Trophoblast cell (in vitro differentiated cells and primary cell): ENCODE results near the gene PIGU.

Source experiments
- DNase-seq, 2 donors: peaks; one replicate each; pipeline ENCODE4 v3.0.0-alpha.2; 2016
- H2AFZ ChIP-seq: 2 replicates; pipeline ENCODE4 v1.6.1; 2013; ENCODE audit warnings: low read length, moderate library complexity, mild to moderate bottlenecking; ENCODE audit not compliant: insufficient read depth, poor library complexity
- H2AK5ac ChIP-seq: 2 replicates; pipeline ENCODE4 v1.6.1; 2013; ENCODE audit warnings: mild to moderate bottlenecking, low read length
- H2BK120ac ChIP-seq: 2 replicates; pipeline ENCODE4 v1.6.1; 2013; ENCODE audit warnings: low read length, mild to moderate bottlenecking, moderate library complexity; ENCODE audit not compliant: insufficient read depth, poor library complexity
- H2BK12ac ChIP-seq: 2 replicates; pipeline ENCODE4 v1.6.1; 2013; ENCODE audit warnings: mild to moderate bottlenecking, low read length, moderate library complexity
- H2BK5ac ChIP-seq: 2 replicates; pipeline ENCODE4 v1.6.1; 2013; ENCODE audit warnings: low read length, low read depth, moderate library complexity, mild to moderate bottlenecking; ENCODE audit not compliant: poor library complexity
- H3K14ac ChIP-seq: 2 replicates; pipeline ENCODE4 v1.6.1; 2013; ENCODE audit warnings: mild to moderate bottlenecking, low read length
- H3K18ac ChIP-seq: 2 replicates; pipeline ENCODE4 v1.6.1; 2013; ENCODE audit warnings: mild to moderate bottlenecking, low read length
- H3K23ac ChIP-seq: 2 replicates; pipeline ENCODE4 v1.6.1; 2013; ENCODE audit warnings: low read length
- H3K27ac ChIP-seq: 2 replicates; pipeline ENCODE4 v1.5.1; 2013; ENCODE audit warnings: low read depth, mild to moderate bottlenecking, inconsistent platforms, low read length, moderate library complexity
- H3K27me3 ChIP-seq: 2 replicates; pipeline ENCODE4 v1.6.1; 2013; ENCODE audit warnings: inconsistent platforms, mild to moderate bottlenecking, low read length, moderate library complexity; ENCODE audit not compliant: insufficient read depth
- H3K36me3 ChIP-seq, 2 experiments: 1 replicate in 1 of 2; 2 replicates in 1 of 2; pipeline ENCODE4 v1.6.1; 2013; ENCODE audit warnings: low read length in 2 of 2, mild to moderate bottlenecking in 2 of 2, moderate library complexity in 1 of 2; ENCODE audit not compliant: insufficient read depth in 2 of 2, control insufficient read depth in 1 of 2
- H3K4ac ChIP-seq: 2 replicates; pipeline ENCODE4 v1.6.1; 2013; ENCODE audit warnings: low read depth, mild to moderate bottlenecking, low read length, moderate library complexity
- H3K4me1 ChIP-seq, 2 experiments: 1 replicate in 1 of 2; 2 replicates in 1 of 2; pipeline ENCODE4 v1.6.1; 2013; ENCODE audit warnings: low read length in 2 of 2, mild to moderate bottlenecking in 2 of 2, moderate library complexity in 1 of 2; ENCODE audit not compliant: insufficient read depth in 2 of 2, control insufficient read depth in 1 of 2
- H3K4me2 ChIP-seq: 2 replicates; pipeline ENCODE4 v1.6.1; 2013; ENCODE audit warnings: inconsistent platforms, mild to moderate bottlenecking, low read length, moderate library complexity
- H3K4me3 ChIP-seq: 2 replicates; pipeline ENCODE4 v1.5.1; 2013; ENCODE audit warnings: mild to moderate bottlenecking, low read depth, low read length, inconsistent platforms
- H3K79me1 ChIP-seq: one replicate; pipeline ENCODE4 v1.6.1; 2013; ENCODE audit warnings: low read length
- H3K79me2 ChIP-seq: 2 replicates; pipeline ENCODE4 v1.6.1; 2013; ENCODE audit warnings: low read length, mild to moderate bottlenecking; ENCODE audit not compliant: control insufficient read depth, insufficient read depth, poor library complexity
- H3K9ac ChIP-seq: 2 replicates; pipeline ENCODE4 v1.6.1; 2013; ENCODE audit warnings: mild to moderate bottlenecking, low read length
- H3K9me3 ChIP-seq: 2 replicates; pipeline ENCODE4 v1.6.1; 2013; ENCODE audit warnings: low read depth, mild to moderate bottlenecking, control low read depth, inconsistent platforms, low read length; ENCODE audit not compliant: insufficient read depth
- H4K12ac ChIP-seq: 2 replicates; pipeline ENCODE4 v1.6.1; 2013; ENCODE audit warnings: low read depth, mild to moderate bottlenecking, low read length, moderate library complexity
- H4K8ac ChIP-seq: 2 replicates; pipeline ENCODE4 v1.6.1; 2013; ENCODE audit warnings: low read depth, mild to moderate bottlenecking, low read length, moderate library complexity
- H4K91ac ChIP-seq: one replicate; pipeline ENCODE4 v1.6.1; 2013; ENCODE audit warnings: low read depth, mild to moderate bottlenecking, low read length, moderate library complexity
- WGBS: extraction: QIAGEN DNeasy Blood & Tissue Kit; methylation state at CpG from one replicate; pipeline ENCODE4 v1.1.7; 2013; ENCODE audit warnings: missing lambda C conversion rate; ENCODE audit not compliant: insufficient read length, insufficient coverage; ENCODE audit errors: extremely low coverage; 5-methylcytosine and 5-hydroxymethylcytosine counted together

PIGU gene

GRCh38 chr20:34642009-34642408 lies 34.9 kb downstream of the PIGU start:
- Histone ChIP-seq H3K27ac (no peak overlapping the region), H4K12ac (no peak overlapping the region), H2AK5ac (no peak overlapping the region), H4K91ac (no peak overlapping the region), H3K4me2 (no peak overlapping the region), H3K18ac (no peak overlapping the region), H3K9ac (no peak overlapping the region), H3K4me1 (no peaks in the 10 kb centered on the region), H3K79me2 (no peaks in the 10 kb centered on the region), H3K14ac (no peak overlapping the region), H4K8ac (no peak overlapping the region), H3K23ac (no peak overlapping the region), H3K4ac (no peak overlapping the region), H2AFZ (no peak overlapping the region), H3K27me3 (no peaks in the 10 kb centered on the region), H3K79me1 (no peaks in the 10 kb centered on the region), H3K4me3 (no peak overlapping the region), H2BK5ac (no peak overlapping the region), H3K9me3 (no peaks in the 10 kb centered on the region), H2BK12ac (no peak overlapping the region), H2BK120ac (no peak overlapping the region), H3K36me3 (peaks cover 0 to 2% of the 10 kb centered on the region in 2 experiments)
- WGBS, result no CpG with 5 or more reads among the region's 1 CpG
- DNase-seq, result no peak

- Histone ChIP-seq H2BK120ac (no peak overlapping the region), H3K14ac (no peak overlapping the region), H4K91ac (no peak overlapping the region), H3K4ac (no peak overlapping the region), H3K9ac (no peak overlapping the region), H4K8ac (no peak overlapping the region), H3K79me1 (no peaks in the 10 kb centered on the region), H2AK5ac (no peak overlapping the region), H3K4me1 (no peaks in the 10 kb centered on the region), H3K4me3 (no peak overlapping the region), H2BK12ac (no peak overlapping the region), H3K23ac (no peak overlapping the region), H2BK5ac (no peak overlapping the region), H3K27me3 (no peaks in the 10 kb centered on the region), H3K79me2 (no peaks in the 10 kb centered on the region), H3K4me2 (no peak overlapping the region), H3K18ac (no peak overlapping the region), H4K12ac (no peak overlapping the region), H3K27ac (no peak overlapping the region), H3K36me3 (peaks cover 0 to 2% of the 10 kb centered on the region in 2 experiments), H2AFZ (no peak overlapping the region), H3K9me3 (no peaks in the 10 kb centered on the region)
- WGBS, result no CpG with 5 or more reads among the region's 2 CpGs
- no peak for DNase-seq
These were observed 37.1 kb downstream of the PIGU start for GRCh38 chr20:34639755-34640222.

- WGBS, result no CpG with 5 or more reads among the region's 3 CpGs
- Histone ChIP-seq H3K9ac (no peak overlapping the region), H3K18ac (no peak overlapping the region), H2BK5ac (no peak overlapping the region), H2BK120ac (no peak overlapping the region), H2AFZ (no peak overlapping the region), H4K91ac (no peak overlapping the region), H3K79me2 (no peaks in the 10 kb centered on the region), H3K23ac (no peak overlapping the region), H3K4me3 (no peak overlapping the region), H2AK5ac (no peak overlapping the region), H3K27ac (no peak overlapping the region), H4K8ac (no peak overlapping the region), H4K12ac (no peak overlapping the region), H3K36me3 (peaks cover 2% of the 10 kb centered on the region in 2 experiments), H2BK12ac (no peak overlapping the region), H3K79me1 (no peaks in the 10 kb centered on the region), H3K4me1 (no peaks in the 10 kb centered on the region), H3K4ac (no peak overlapping the region), H3K9me3 (no peaks in the 10 kb centered on the region), H3K27me3 (no peaks in the 10 kb centered on the region), H3K4me2 (no peak overlapping the region), H3K14ac (no peak overlapping the region)
- no peak for DNase-seq
These were observed 38.4 kb downstream of the PIGU start for GRCh38 chr20:34638532-34638931.

GRCh38 chr20:34638039-34638292 lies 38.9 kb downstream of the PIGU start:
- Histone ChIP-seq H3K9ac (no peak overlapping the region), H3K79me1 (no peaks in the 10 kb centered on the region), H3K14ac (no peak overlapping the region), H3K79me2 (no peaks in the 10 kb centered on the region), H3K27ac (no peak overlapping the region), H2AFZ (no peak overlapping the region), H4K91ac (no peak overlapping the region), H2BK120ac (no peak overlapping the region), H3K27me3 (no peaks in the 10 kb centered on the region), H3K4me1 (no peaks in the 10 kb centered on the region), H3K18ac (no peak overlapping the region), H3K4ac (no peak overlapping the region), H4K12ac (no peak overlapping the region), H4K8ac (no peak overlapping the region), H3K36me3 (peaks cover 5% of the 10 kb centered on the region in 2 experiments), H3K23ac (no peak overlapping the region), H3K9me3 (no peaks in the 10 kb centered on the region), H2BK5ac (no peak overlapping the region), H2BK12ac (no peak overlapping the region), H3K4me2 (no peak overlapping the region), H3K4me3 (no peak overlapping the region), H2AK5ac (no peak overlapping the region)
- DNase-seq, result no peak
- no CpG with 5 or more reads among the region's 1 CpG for WGBS
